Measurements from ENCODE around the gene TRIM63. TPM values are rescaled to one million over a fixed set of nuclear protein-coding genes. Genes with fewer than 3 reads are reported as not detected.

TRIM63 gene
- total and polyA plus RNA-seq, 2 donors (not counting 1 experiment from before 2014, with no cell fraction given) = not detected

GRCh38 chr1:26049531-26050247, 17.7 kb downstream of the TRIM63 start:
- Histone ChIP-seq H3K9me3 (ENCODE audit: control extremely low read depth in 1 of 3, control insufficient read depth in 2 of 3, insufficient read depth in 1 of 3, low read length in 2 of 3) (peaks cover 0 to 3% (median 0%) of the 10 kb centered on the region in 3 donors), H2AFZ (ENCODE audit: insufficient read depth, low read depth, low read length, poor library complexity, severe bottlenecking) (no peak overlapping the region), H3K4me2 (replicated peaks; ENCODE audit: low read depth, low read length, poor library complexity, severe bottlenecking) (no peak overlapping the region), H3K9ac (ENCODE audit: low read length) (no peak overlapping the region), H3K4me1 (ENCODE audit: control insufficient read depth in 2 of 2, insufficient read depth in 2 of 2, low read length in 2 of 2) (peaks cover 0 to 3% of the 10 kb centered on the region in 2 donors), H4K20me1 (ENCODE audit: control insufficient read depth, insufficient read depth, low read length, poor library complexity, severe bottlenecking) (no peaks in the 10 kb centered on the region), H3K27ac (ENCODE audit: low read length in 2 of 2) (no peak overlapping the region), H3K36me3 (replicated peaks in 1 of 2; ENCODE audit: control extremely low read depth in 1 of 2, control insufficient read depth in 1 of 2, extremely low read depth in 1 of 2, insufficient read depth in 2 of 2, low read length in 1 of 2) (no peaks in the 10 kb centered on the region), H3K27me3 (replicated peaks in 1 of 4; ENCODE audit: control extremely low read depth in 1 of 4, control insufficient read depth in 3 of 4, insufficient read depth in 4 of 4, low read length in 3 of 4) (peaks cover 0 to 50% (median 22%) of the 10 kb centered on the region in 4 experiments), H3K4me3 (ENCODE audit: control extremely low read depth in 1 of 5, extremely low read depth in 1 of 5, insufficient read depth in 1 of 5, low read depth in 2 of 5, low read length in 4 of 5) (no peak overlapping the region), H3K79me2 (ENCODE audit: control insufficient read depth, insufficient read depth, low read length) (no peaks in the 10 kb centered on the region)
- H3K4me1 Mint-ChIP-seq = peaks cover 2% of the 10 kb centered on the region
- H3K9me3 Mint-ChIP-seq (ENCODE audit: insufficient read depth) = no peaks in the 10 kb centered on the region
- ChIA-PET CTCF (no interaction called here), POLR2A (no interaction called here)
- TF ChIP-seq EZH2 (IDR thresholded peaks at IDR 0.05; ENCODE audit: borderline replicate concordance, insufficient read depth, low read depth, low read length, poor library complexity, severe bottlenecking) (no peak), CTCF (IDR thresholded peaks at IDR 0.05) (no peak)
- H3K27me3 Mint-ChIP-seq = peaks cover 42% of the 10 kb centered on the region
- ATAC-seq (ENCODE audit: low read depth) (no peak), DNase-seq (no peak)
- no peak overlapping the region for H3K4me3 Mint-ChIP-seq
- WGBS (ENCODE audit: insufficient coverage) = 81% methylated on average over 9 of the region's 10 CpGs
- H3K27ac Mint-ChIP-seq = no peak overlapping the region
- intact Hi-C loops (cut with micrococcal nuclease) = no loop called here

GRCh38 chr1:26047278-26047874, 20.1 kb downstream of the TRIM63 start:
- no peak for TF ChIP-seq EZH2 (IDR thresholded peaks at IDR 0.05; ENCODE audit: borderline replicate concordance, insufficient read depth, low read depth, low read length, poor library complexity, severe bottlenecking)
- no peak for TF ChIP-seq CTCF (IDR thresholded peaks at IDR 0.05)
- intact Hi-C loops (cut with micrococcal nuclease) = no loop called here
- CTCF ChIA-PET = no interaction called here

More at GRCh38 chr1:26047278-26047874, 20.1 kb downstream of the TRIM63 start:
- POLR2A ChIA-PET = no interaction called here
- DNase-seq (no peak), ATAC-seq (ENCODE audit: low read depth) (no peak)
- H3K4me3 ChIP-seq (ENCODE audit: control extremely low read depth in 1 of 5, extremely low read depth in 1 of 5, insufficient read depth in 1 of 5, low read depth in 2 of 5, low read length in 4 of 5) = no peak overlapping the region
- Mint-ChIP-seq H3K4me3 (no peak overlapping the region), H3K27ac (no peak overlapping the region), H3K9me3 (ENCODE audit: insufficient read depth) (no peaks in the 10 kb centered on the region), H3K27me3 (peaks cover 55% of the 10 kb centered on the region), H3K4me1 (peaks cover 2% of the 10 kb centered on the region)
- H3K9ac ChIP-seq (ENCODE audit: low read length) = no peak overlapping the region
- no peaks in the 10 kb centered on the region for H4K20me1 ChIP-seq (ENCODE audit: control insufficient read depth, insufficient read depth, low read length, poor library complexity, severe bottlenecking)
- H3K27ac ChIP-seq (ENCODE audit: low read length in 2 of 2) = no peak overlapping the region
- no peaks in the 10 kb centered on the region for H3K36me3 ChIP-seq (replicated peaks in 1 of 2; ENCODE audit: control extremely low read depth in 1 of 2, control insufficient read depth in 1 of 2, extremely low read depth in 1 of 2, insufficient read depth in 2 of 2, low read length in 1 of 2)
- no peaks in the 10 kb centered on the region for H3K79me2 ChIP-seq (ENCODE audit: control insufficient read depth, insufficient read depth, low read length)
- H2AFZ ChIP-seq (ENCODE audit: insufficient read depth, low read depth, low read length, poor library complexity, severe bottlenecking) = no peak overlapping the region
- peaks cover 0 to 3% (median 0%) of the 10 kb centered on the region in 3 donors for H3K9me3 ChIP-seq (ENCODE audit: control extremely low read depth in 1 of 3, control insufficient read depth in 2 of 3, insufficient read depth in 1 of 3, low read length in 2 of 3)
- peaks cover 0 to 60% (median 27%) of the 10 kb centered on the region in 4 experiments for H3K27me3 ChIP-seq (replicated peaks in 1 of 4; ENCODE audit: control extremely low read depth in 1 of 4, control insufficient read depth in 3 of 4, insufficient read depth in 4 of 4, low read length in 3 of 4)
- H3K4me2 ChIP-seq (replicated peaks; ENCODE audit: low read depth, low read length, poor library complexity, severe bottlenecking) = no peak overlapping the region
- WGBS (ENCODE audit: insufficient coverage) = 79% methylated on average over 6 of the region's 7 CpGs
- H3K4me1 ChIP-seq (ENCODE audit: control insufficient read depth in 2 of 2, insufficient read depth in 2 of 2, low read length in 2 of 2) = peaks cover 0 to 3% of the 10 kb centered on the region in 2 donors

All from B cell (primary cell).